Endodermal cell (in vitro differentiated cells): ENCODE results near the gene ATP10A. TPM values are rescaled to one million over a fixed set of nuclear protein-coding genes. Genes with fewer than 3 reads are reported as not detected.

Experiments
- DNase-seq: peaks from one replicate; pipeline ENCODE4 v3.0.0-alpha.2; 2017
- H3K27ac ChIP-seq: 2 replicates; pipeline ENCODE4 v1.5.1; 2013; ENCODE audit warnings: mild to moderate bottlenecking, low read depth, low read length, moderate library complexity
- H3K27me3 ChIP-seq: 2 replicates; pipeline ENCODE4 v1.6.1; 2013; ENCODE audit warnings: mild to moderate bottlenecking, low read length, moderate library complexity; ENCODE audit not compliant: insufficient read depth, control insufficient read depth, poor library complexity, severe bottlenecking
- H3K36me3 ChIP-seq: 2 replicates; pipeline ENCODE4 v1.7.0; 2013; ENCODE audit warnings: mild to moderate bottlenecking, low read length, moderate library complexity; ENCODE audit not compliant: control insufficient read depth, insufficient read depth
- H3K4me1 ChIP-seq: one replicate; pipeline ENCODE4 v1.7.0; 2013; ENCODE audit warnings: low read length; ENCODE audit not compliant: control insufficient read depth, insufficient read depth
- H3K4me3 ChIP-seq: 2 replicates; pipeline ENCODE4 v1.5.1; 2013; ENCODE audit warnings: mild to moderate bottlenecking, low read length, moderate library complexity
- H3K9ac ChIP-seq: 2 replicates; pipeline ENCODE4 v1.6.1; 2013; ENCODE audit warnings: mild to moderate bottlenecking, low read length, moderate library complexity; ENCODE audit not compliant: poor library complexity, severe bottlenecking; ENCODE audit errors: extremely low read depth
- H3K9me3 ChIP-seq: 2 replicates; pipeline ENCODE4 v1.6.1; 2013; ENCODE audit warnings: mild to moderate bottlenecking, low read length, moderate library complexity; ENCODE audit not compliant: control insufficient read depth
- H3K27ac Mint-ChIP-seq: 2 replicates; pipeline ENCODE4 v1.8.0; 2020; ENCODE audit warnings: mixed read lengths
- H3K27me3 Mint-ChIP-seq: 2 replicates; pipeline ENCODE4 v1.8.0; 2021; ENCODE audit warnings: mild to moderate bottlenecking, mixed read lengths; ENCODE audit not compliant: insufficient read depth
- H3K36me3 Mint-ChIP-seq: 2 replicates; pipeline ENCODE4 v1.8.0; 2020; ENCODE audit warnings: low read depth, mixed read lengths
- H3K4me1 Mint-ChIP-seq: 2 replicates; pipeline ENCODE4 v1.8.0; 2020; ENCODE audit warnings: mixed read lengths
- H3K4me3 Mint-ChIP-seq: 2 replicates; pipeline ENCODE4 v1.8.0; 2020; ENCODE audit warnings: mild to moderate bottlenecking, moderate library complexity, mixed read lengths
- H3K9me3 Mint-ChIP-seq: 2 replicates; pipeline ENCODE4 v1.8.0; 2020; ENCODE audit warnings: mild to moderate bottlenecking, mixed read lengths
- WGBS, 2 experiments: methylation state at CpG; one replicate each; pipeline versions ENCODE4 v1.1.5 to v1.1.7; 2013; ENCODE audit warnings: missing lambda C conversion rate in 2 of 2, mixed read lengths in 1 of 2; ENCODE audit not compliant: insufficient coverage in 1 of 2, insufficient read length in 1 of 2; 5-methylcytosine and 5-hydroxymethylcytosine counted together
- total RNA-seq, 2 donors: library from RNA; stranded (reverse); fragmentation: NEBNext Ultra II Directional in 1 of 2; extraction: Animal tissue kit (Norgen Biotek cat#: 25700) in 1 of 2; gene quantifications; 2 replicates in 1 of 2; 3 replicates in 1 of 2; pipeline ENCODE4 v1.2.1, GENCODE V29; 2021
- TF ChIP-seq, protein P1 (sequence below): fragments of 200-600 bp; sonication (generic); conservative IDR thresholded peaks from 2 replicates; pipeline ENCODE4 v1.5.0; 2021; ENCODE audit warnings: antibody characterized with exemption, mild to moderate bottlenecking

ATP10A gene
- total RNA-seq, 2 donors from 2014 or later: 0.04 to 1.2 TPM

GRCh38 chr15:25763954-25764353 is 99.2 kb downstream of the ATP10A start:
- WGBS, 2 experiments: 94 to 99% methylated on average over 7 of the region's 7 CpGs
- DNase-seq: no peak

GRCh38 chr15:25763331-25763751 is 99.8 kb downstream of the ATP10A start:
- H3K9ac ChIP-seq: no peak overlapping the region

More at GRCh38 chr15:25763954-25764353, 99.2 kb downstream of the ATP10A start:
- no peaks in the 10 kb centered on the region for H3K27me3 ChIP-seq
- H3K4me1 ChIP-seq: no peaks in the 10 kb centered on the region
- H3K9me3 ChIP-seq: no peaks in the 10 kb centered on the region
- Mint-ChIP-seq H3K36me3 (no peaks in the 10 kb centered on the region), H3K27ac (no peak overlapping the region), H3K9me3 (no peaks in the 10 kb centered on the region), H3K4me3 (no peak overlapping the region), H3K27me3 (no peaks in the 10 kb centered on the region), H3K4me1 (no peaks in the 10 kb centered on the region)
- no peaks in the 10 kb centered on the region for H3K36me3 ChIP-seq
- no peak overlapping the region for H3K27ac ChIP-seq
- no peak overlapping the region for H3K4me3 ChIP-seq
- H3K9ac ChIP-seq: no peak overlapping the region
- TF ChIP-seq, protein P1, sequence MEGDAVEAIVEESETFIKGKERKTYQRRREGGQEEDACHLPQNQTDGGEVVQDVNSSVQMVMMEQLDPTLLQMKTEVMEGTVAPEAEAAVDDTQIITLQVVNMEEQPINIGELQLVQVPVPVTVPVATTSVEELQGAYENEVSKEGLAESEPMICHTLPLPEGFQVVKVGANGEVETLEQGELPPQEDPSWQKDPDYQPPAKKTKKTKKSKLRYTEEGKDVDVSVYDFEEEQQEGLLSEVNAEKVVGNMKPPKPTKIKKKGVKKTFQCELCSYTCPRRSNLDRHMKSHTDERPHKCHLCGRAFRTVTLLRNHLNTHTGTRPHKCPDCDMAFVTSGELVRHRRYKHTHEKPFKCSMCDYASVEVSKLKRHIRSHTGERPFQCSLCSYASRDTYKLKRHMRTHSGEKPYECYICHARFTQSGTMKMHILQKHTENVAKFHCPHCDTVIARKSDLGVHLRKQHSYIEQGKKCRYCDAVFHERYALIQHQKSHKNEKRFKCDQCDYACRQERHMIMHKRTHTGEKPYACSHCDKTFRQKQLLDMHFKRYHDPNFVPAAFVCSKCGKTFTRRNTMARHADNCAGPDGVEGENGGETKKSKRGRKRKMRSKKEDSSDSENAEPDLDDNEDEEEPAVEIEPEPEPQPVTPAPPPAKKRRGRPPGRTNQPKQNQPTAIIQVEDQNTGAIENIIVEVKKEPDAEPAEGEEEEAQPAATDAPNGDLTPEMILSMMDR: no peak

GRCh38 chr15:25761971-25762662 is 101.0 kb downstream of the ATP10A start:
- H3K36me3 Mint-ChIP-seq: no peaks in the 10 kb centered on the region
- no peaks in the 10 kb centered on the region for H3K4me1 Mint-ChIP-seq
- TF ChIP-seq, protein P1: no peak
- WGBS, 2 experiments: 90 to 92% methylated on average over 9 to 13 of the region's 13 CpGs
- no peak for DNase-seq
- Histone ChIP-seq H3K27me3 (no peaks in the 10 kb centered on the region), H3K9me3 (no peaks in the 10 kb centered on the region), H3K27ac (no peak overlapping the region), H3K4me3 (no peak overlapping the region), H3K36me3 (no peaks in the 10 kb centered on the region), H3K9ac (no peak overlapping the region), H3K4me1 (no peaks in the 10 kb centered on the region)
- H3K9me3 Mint-ChIP-seq: peaks cover 2% of the 10 kb centered on the region
- H3K27me3 Mint-ChIP-seq: no peaks in the 10 kb centered on the region
- H3K4me3 Mint-ChIP-seq: no peak overlapping the region
- H3K27ac Mint-ChIP-seq: no peak overlapping the region

More at GRCh38 chr15:25763331-25763751, 99.8 kb downstream of the ATP10A start:
- Histone ChIP-seq H3K4me1 (no peaks in the 10 kb centered on the region), H3K9me3 (no peaks in the 10 kb centered on the region), H3K27me3 (no peaks in the 10 kb centered on the region), H3K4me3 (no peak overlapping the region), H3K27ac (no peak overlapping the region), H3K36me3 (no peaks in the 10 kb centered on the region)
- Mint-ChIP-seq H3K4me3 (no peak overlapping the region), H3K9me3 (peaks cover 2% of the 10 kb centered on the region), H3K4me1 (no peaks in the 10 kb centered on the region), H3K27me3 (no peaks in the 10 kb centered on the region), H3K36me3 (no peaks in the 10 kb centered on the region), H3K27ac (no peak overlapping the region)
- TF ChIP-seq, protein P1: no peak
- WGBS, 2 experiments: 68 to 80% methylated on average over 3 to 4 of the region's 4 CpGs
- no peak for DNase-seq
